BLaER1 treated with 17β-estradiol and CSF1 and Interleukin-3, amounts not matched to agents 10 nM and 100 nM (cell line): ENCODE measurements around the gene KIAA1614.
A peak's percentile ranks its signal among the peaks of the same experiment; 100 is the strongest.

Experiments
- H3K27ac ChIP-seq, 11 experiments: shearing (Covaris generic); formaldehyde crosslinking; 2 replicates each; pipeline ENCODE4 v1.8.1; 2022
- H3K27me3 ChIP-seq, 11 experiments: shearing (Covaris generic); formaldehyde crosslinking; 2 replicates each; pipeline ENCODE4 v1.8.1; 2022
- H3K36me3 ChIP-seq, 11 experiments: shearing (Covaris generic); formaldehyde crosslinking; 2 replicates each; pipeline ENCODE4 v1.8.1; 2022
- H3K4me1 ChIP-seq, 10 experiments: shearing (Covaris generic); formaldehyde crosslinking; 2 replicates each; pipeline ENCODE4 v1.8.1; 2022
- H3K4me2 ChIP-seq, 11 experiments: shearing (Covaris generic); formaldehyde crosslinking; 2 replicates each; pipeline ENCODE4 v1.8.1; 2022
- H3K4me3 ChIP-seq, 10 experiments: shearing (Covaris generic); formaldehyde crosslinking; 2 replicates each; pipeline ENCODE4 v1.8.1; 2022
- H3K9ac ChIP-seq, 11 experiments: shearing (Covaris generic); formaldehyde crosslinking; 2 replicates each; pipeline ENCODE4 v1.8.1; 2022
- H3K9me3 ChIP-seq, 11 experiments: shearing (Covaris generic); formaldehyde crosslinking; replicated peaks in 1 of 11; 2 replicates each; pipeline ENCODE4 v1.8.1; 2022
- H4K20me1 ChIP-seq, 11 experiments: shearing (Covaris generic); formaldehyde crosslinking; 2 replicates each; pipeline ENCODE4 v1.8.1; 2022
- Cebpa-rat ChIP-seq, 11 experiments: shearing (Covaris generic); IDR thresholded peaks; 2 replicates each; pipeline ENCODE4 v1.8.1; 2022

Gene KIAA1614

DNA sequence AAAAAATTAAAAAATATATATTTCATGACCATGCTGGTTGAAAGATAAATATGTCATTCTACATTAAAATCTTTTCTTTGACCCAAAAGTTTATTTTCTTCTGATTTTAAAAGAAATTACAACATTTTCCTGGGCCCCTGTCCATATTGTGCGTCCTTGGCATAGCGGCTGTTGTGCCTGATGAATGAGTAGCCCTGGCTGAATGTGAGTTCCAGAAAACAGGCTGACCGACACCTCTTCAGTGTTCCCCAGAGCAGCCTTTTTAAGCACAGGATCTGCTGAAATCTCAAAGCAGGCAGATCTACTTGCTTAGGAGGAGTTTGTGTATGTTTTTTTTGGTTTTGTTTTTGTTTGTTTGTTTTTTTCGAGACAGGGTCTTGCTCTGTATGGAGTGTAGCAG, 19.7 kb downstream of the KIAA1614 start:
- Histone ChIP-seq H3K4me3 (no peak overlapping the region), H4K20me1 (peaks cover 0 to 22% (median 0%) of the 10 kb centered on the region in 11 experiments; a peak in 4 of 22 replicates), H3K27ac (peak overlapping the region in 6 of 11 experiments; percentile 49 to 84 (median 76); a peak in 12 of 22 replicates), H3K9me3 (no peaks in the 10 kb centered on the region), H3K9ac (peak overlapping the region in 5 of 11 experiments; percentile 43 to 78 (median 63); a peak in 6 of 22 replicates), H3K36me3 (no peaks in the 10 kb centered on the region), H3K4me1 (peaks cover 92 to 100% (median 100%) of the 10 kb centered on the region in 10 experiments), H3K27me3 (peaks cover 0 to 29% (median 0%) of the 10 kb centered on the region in 11 experiments; a peak in 2 of 22 replicates), H3K4me2 (peak overlapping the region; percentile 66 to 98 (median 94); a peak in 21 of 22 replicates)
- no peak for TF ChIP-seq Cebpa-rat (IDR thresholded peaks at IDR 0.05)

DNA sequence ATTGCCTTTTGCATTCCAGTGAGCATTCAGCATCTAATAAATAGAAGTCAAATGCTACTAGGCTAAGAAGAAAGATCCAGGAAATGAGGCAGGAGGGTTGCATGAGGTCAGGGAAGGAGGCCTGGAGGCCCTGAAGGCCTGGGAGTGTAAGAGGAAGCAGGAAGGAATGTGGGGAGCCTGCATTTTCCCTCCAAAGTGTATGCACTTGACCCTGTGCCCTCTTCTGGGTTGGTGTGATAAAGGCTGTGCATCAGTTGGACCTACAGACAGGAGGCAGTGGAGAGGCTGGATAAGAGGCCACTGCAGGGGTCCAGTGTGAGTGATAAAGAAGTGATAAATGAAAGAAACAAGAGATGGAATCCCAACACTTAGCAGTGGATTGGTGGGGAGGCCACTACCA, 20.4 kb downstream of the KIAA1614 start:
- no peak for TF ChIP-seq Cebpa-rat (IDR thresholded peaks at IDR 0.05)
- Histone ChIP-seq H3K4me3 (no peak overlapping the region), H3K27me3 (peaks cover 0 to 36% (median 0%) of the 10 kb centered on the region in 11 experiments; a peak in 2 of 22 replicates), H3K4me2 (peak overlapping the region; percentile 85 to 98 (median 94)), H3K36me3 (no peaks in the 10 kb centered on the region), H4K20me1 (peaks cover 0 to 24% (median 0%) of the 10 kb centered on the region in 11 experiments; a peak in 4 of 22 replicates), H3K27ac (peak overlapping the region in 7 of 11 experiments; percentile 70 to 84 (median 74); a peak in 12 of 22 replicates), H3K4me1 (peaks cover 90 to 100% (median 100%) of the 10 kb centered on the region in 10 experiments), H3K9ac (peak overlapping the region in 1 of 11 experiments; percentile 60; a peak in 2 of 22 replicates), H3K9me3 (no peaks in the 10 kb centered on the region)

DNA sequence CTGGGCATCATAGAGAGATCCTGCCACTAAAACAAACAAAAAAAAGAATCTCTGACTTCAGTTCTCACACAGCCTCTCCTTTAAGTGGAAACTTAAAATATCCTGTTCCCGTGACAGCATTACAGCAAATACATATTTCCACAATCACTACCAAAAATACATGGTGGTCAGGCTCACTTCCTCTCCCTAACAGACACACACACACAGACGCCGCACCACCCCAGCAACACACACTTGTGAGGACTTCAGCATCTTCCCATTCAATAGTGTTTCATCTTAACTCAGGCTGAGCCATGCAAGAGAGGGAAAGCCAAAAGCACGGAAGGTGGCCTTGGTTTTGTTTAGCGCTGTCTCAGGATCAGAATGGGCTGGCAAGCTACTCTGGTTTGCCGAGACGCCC, 21.9 kb downstream of the KIAA1614 start:
- H3K4me3 ChIP-seq, result peak overlapping the region in 8 of 10 experiments; percentile 8 to 52 (median 28); a peak in 12 of 20 replicates
- H3K27ac ChIP-seq, result peak overlapping the region in 10 of 11 experiments; percentile 39 to 84 (median 72); a peak in 20 of 22 replicates
- H3K9ac ChIP-seq, result peak overlapping the region in 9 of 11 experiments; percentile 35 to 65 (median 55); a peak in 17 of 22 replicates
- H3K27me3 ChIP-seq, result peaks cover 0 to 37% (median 0%) of the 10 kb centered on the region in 11 experiments; a peak in 2 of 22 replicates
- H3K4me1 ChIP-seq, result peaks cover 81 to 100% (median 100%) of the 10 kb centered on the region in 10 experiments
- H4K20me1 ChIP-seq, result peaks cover 0 to 27% (median 0%) of the 10 kb centered on the region in 11 experiments; a peak in 5 of 22 replicates
- H3K9me3 ChIP-seq, result no peaks in the 10 kb centered on the region
- peak overlapping the region; percentile 85 to 98 (median 94) for H3K4me2 ChIP-seq
- TF ChIP-seq Cebpa-rat (IDR thresholded peaks at IDR 0.05), result peak in 1 of 11 experiments; percentile 68; a peak in 1 of 22 replicates
- no peaks in the 10 kb centered on the region for H3K36me3 ChIP-seq

DNA sequence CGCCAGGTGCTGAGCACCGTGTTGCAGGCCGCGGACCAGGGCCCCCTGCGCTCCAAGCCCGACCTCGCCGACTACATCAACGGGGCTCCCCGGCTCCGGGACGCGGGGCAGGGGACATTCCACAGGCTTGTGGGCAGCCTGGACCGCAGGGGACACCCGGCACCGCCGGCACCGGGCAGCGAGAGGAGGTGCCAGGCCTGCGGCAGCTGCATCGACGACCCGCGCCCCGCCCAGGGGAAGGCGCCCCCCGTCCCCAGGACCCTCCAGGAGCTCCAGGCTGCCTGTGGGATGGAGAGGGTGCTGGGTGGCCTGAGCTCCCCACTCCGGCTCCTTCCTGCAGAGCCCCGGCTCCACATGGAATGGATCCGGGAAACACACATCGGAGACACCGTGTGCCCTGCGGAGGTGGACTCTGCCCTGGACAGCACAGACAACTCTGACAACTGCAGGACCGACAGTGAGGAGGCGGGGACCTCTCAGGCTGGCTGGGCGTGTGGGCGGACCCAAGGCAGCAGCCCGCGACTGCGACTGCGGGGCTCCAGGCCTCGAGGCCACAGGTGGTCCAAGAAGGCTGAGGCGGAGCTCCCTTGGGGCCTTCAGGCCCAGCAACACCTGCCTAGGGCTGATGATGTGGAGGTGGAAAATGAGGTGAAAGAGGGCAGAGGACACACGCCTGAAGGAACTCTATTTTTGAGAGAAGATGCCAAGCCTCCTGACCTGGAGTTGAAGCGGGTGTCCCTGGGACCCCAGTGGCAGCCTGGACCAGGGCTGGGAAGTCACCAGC, 22.8 kb downstream of the KIAA1614 start:
- Histone ChIP-seq H3K36me3 (no peaks in the 10 kb centered on the region), H3K9me3 (no peaks in the 10 kb centered on the region), H3K27me3 (peaks cover 0 to 41% (median 0%) of the 10 kb centered on the region in 11 experiments; a peak in 2 of 22 replicates), H3K4me1 (peaks cover 80 to 100% (median 99%) of the 10 kb centered on the region in 10 experiments), H3K4me2 (peak overlapping the region; percentile 85 to 98 (median 94)), H3K9ac (peak overlapping the region in 10 of 11 experiments; percentile 5 to 65 (median 55); a peak in 17 of 22 replicates), H3K4me3 (peak overlapping the region in 7 of 10 experiments; percentile 8 to 52 (median 22); a peak in 8 of 20 replicates), H4K20me1 (peaks cover 0 to 27% (median 0%) of the 10 kb centered on the region in 11 experiments; a peak in 5 of 22 replicates), H3K27ac (peak overlapping the region in 9 of 11 experiments; percentile 54 to 84 (median 74); a peak in 17 of 22 replicates)
- TF ChIP-seq Cebpa-rat (IDR thresholded peaks at IDR 0.05), result no peak

- peak overlapping the region; percentile 85 to 98 (median 94) for H3K4me2 ChIP-seq
- peak overlapping the region in 8 of 11 experiments; percentile 5 to 65 (median 54); a peak in 11 of 22 replicates for H3K9ac ChIP-seq
These were observed 23.7 kb downstream of the KIAA1614 start for GRCh38 chr1:180936110-180937011.

DNA sequence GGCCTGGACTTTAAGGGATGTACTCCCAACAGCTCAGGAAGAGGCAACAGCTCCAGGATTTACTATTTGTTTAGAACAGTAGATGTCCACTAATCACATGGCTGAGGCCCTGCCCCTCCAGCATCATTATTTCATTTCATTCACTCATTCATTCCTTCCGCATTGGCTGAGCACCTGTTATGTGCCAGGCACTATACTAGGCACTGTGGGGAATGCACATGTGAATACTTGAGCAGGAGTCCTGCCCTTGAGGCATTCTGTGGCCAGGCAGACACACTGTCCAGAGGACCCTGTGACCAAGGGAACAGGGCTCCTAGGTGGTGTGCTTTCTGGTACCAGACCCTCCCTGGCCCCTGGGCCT, 24.3 kb downstream of the KIAA1614 start:
- Histone ChIP-seq H3K4me2 (peak overlapping the region; percentile 85 to 98 (median 94)), H3K27me3 (peaks cover 0 to 36% (median 0%) of the 10 kb centered on the region in 11 experiments; a peak in 2 of 22 replicates), H4K20me1 (peaks cover 0 to 24% (median 0%) of the 10 kb centered on the region in 11 experiments; a peak in 5 of 22 replicates), H3K4me1 (peaks cover 65 to 91% (median 85%) of the 10 kb centered on the region in 10 experiments), H3K9me3 (no peaks in the 10 kb centered on the region), H3K9ac (peak overlapping the region in 4 of 11 experiments; percentile 6 to 52 (median 19); a peak in 4 of 22 replicates), H3K4me3 (no peak overlapping the region), H3K36me3 (no peaks in the 10 kb centered on the region), H3K27ac (peak overlapping the region in 6 of 11 experiments; percentile 3 to 80 (median 60); a peak in 7 of 22 replicates)
- no peak for TF ChIP-seq Cebpa-rat (IDR thresholded peaks at IDR 0.05)

More at GRCh38 chr1:180936110-180937011, 23.7 kb downstream of the KIAA1614 start:
- Histone ChIP-seq H3K9me3 (no peaks in the 10 kb centered on the region), H3K4me1 (peaks cover 71 to 97% (median 92%) of the 10 kb centered on the region in 10 experiments), H3K36me3 (no peaks in the 10 kb centered on the region), H3K27me3 (peaks cover 0 to 41% (median 0%) of the 10 kb centered on the region in 11 experiments; a peak in 2 of 22 replicates), H4K20me1 (peaks cover 0 to 24% (median 0%) of the 10 kb centered on the region in 11 experiments; a peak in 5 of 22 replicates), H3K4me3 (no peak overlapping the region; a peak in 1 of 20 replicates), H3K27ac (peak overlapping the region in 9 of 11 experiments; percentile 54 to 84 (median 74); a peak in 17 of 22 replicates)
- TF ChIP-seq Cebpa-rat (IDR thresholded peaks at IDR 0.05), result no peak

DNA sequence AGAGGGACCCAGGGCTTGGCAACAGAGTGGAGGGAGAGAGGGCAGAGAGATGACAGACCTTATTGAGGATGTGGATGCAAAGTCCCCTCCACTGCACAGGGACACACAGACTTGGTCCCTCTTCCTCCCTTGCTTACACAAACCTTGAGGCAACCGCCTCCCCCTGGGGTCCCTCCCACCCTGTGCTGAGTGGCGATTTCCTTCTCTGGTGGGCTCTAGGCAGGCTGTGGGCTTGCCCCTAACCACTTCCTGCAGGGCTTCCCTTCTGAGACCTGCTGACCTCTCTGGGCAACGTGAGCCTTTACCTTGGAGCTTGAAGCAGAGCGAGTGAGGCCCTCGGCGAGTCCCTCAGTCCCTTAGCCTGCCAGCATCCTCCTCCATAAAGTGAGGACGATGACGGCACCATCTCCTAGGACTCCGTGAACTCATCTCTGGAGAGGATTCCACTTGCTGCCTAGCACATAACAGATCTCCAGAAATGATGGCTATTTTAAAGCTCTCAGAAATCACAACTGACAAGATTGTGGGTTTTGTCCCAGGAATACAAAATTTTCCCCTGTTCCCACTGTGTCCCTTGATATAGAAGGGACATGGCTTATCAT, 25.0 kb downstream of the KIAA1614 start:
- Histone ChIP-seq H3K9ac (peak overlapping the region in 3 of 11 experiments; percentile 6 to 25 (median 13); a peak in 3 of 22 replicates), H3K4me1 (peaks cover 58 to 84% (median 78%) of the 10 kb centered on the region in 10 experiments), H4K20me1 (peaks cover 0 to 24% (median 0%) of the 10 kb centered on the region in 11 experiments; a peak in 5 of 22 replicates), H3K9me3 (no peaks in the 10 kb centered on the region), H3K27ac (peak overlapping the region in 6 of 11 experiments; percentile 3 to 80 (median 46); a peak in 7 of 22 replicates), H3K36me3 (no peaks in the 10 kb centered on the region), H3K4me2 (peak overlapping the region; percentile 85 to 98 (median 94); a peak in 21 of 22 replicates), H3K27me3 (peaks cover 0 to 36% (median 0%) of the 10 kb centered on the region in 11 experiments; a peak in 2 of 22 replicates), H3K4me3 (no peak overlapping the region; a peak in 1 of 20 replicates)
- no peak for TF ChIP-seq Cebpa-rat (IDR thresholded peaks at IDR 0.05)
